GM10248 (cell line): ENCODE measurements around the gene PDLIM3.

Experiments
- CTCF ChIA-PET: fragments of 300-600 bp; sonication (Branson Sonifier 250); formaldehyde crosslinking; extraction: SDS; loops from one replicate; lab custom pipeline; 2021; ENCODE audit warnings: antibody characterized with exemption; lab: Yijun Ruan, JAX
- POLR2A ChIA-PET: fragments of 350-650 bp; sonication (Branson Sonifier 250); formaldehyde crosslinking; extraction: SDS; loops from one replicate; lab custom pipeline; 2020; ENCODE audit warnings: antibody characterized with exemption; lab: Yijun Ruan, JAX
- DNase-seq: peaks from one replicate; pipeline ENCODE4 v3.0.0; 2012; ENCODE audit errors: extremely low spot score
- CTCF ChIP-seq: IDR thresholded peaks from 2 replicates; pipeline ENCODE4 v1.5.1; 2012; ENCODE audit warnings: mild to moderate bottlenecking, low read depth; ENCODE audit errors: extremely low read depth, missing control alignments, control extremely low read depth

PDLIM3 gene

GRCh38 chr4:185548587-185548986 is 13.3 kb upstream of the PDLIM3 start:
- TF ChIP-seq CTCF: no peak
- DNase-seq: no peak
- ChIA-PET CTCF (no interaction called here), POLR2A (no interaction called here)

GRCh38 chr4:185546335-185546734 is 11.0 kb upstream of the PDLIM3 start:
- ChIA-PET CTCF (interaction anchor here (1.4 kb wide), 1 partner anchor 8 kb away, joined by 3 read pairs; no protein-coding TSS in a partner anchor), POLR2A (no interaction called here)
- no peak for TF ChIP-seq CTCF

GRCh38 chr4:185542626-185543315 is 7.5 kb upstream of the PDLIM3 start:
- no peak for DNase-seq
- no peak for TF ChIP-seq CTCF
- ChIA-PET CTCF (interaction anchor here (0.7 to 3.6 kb wide), 5 partner anchors 8 to 56 kb away, joined by 3 to 11 read pairs (median 7); partner anchors contain the start of gene PDLIM3), POLR2A (no interaction called here)

More at GRCh38 chr4:185546335-185546734, 11.0 kb upstream of the PDLIM3 start:
- no peak for DNase-seq

- no peak for TF ChIP-seq CTCF
- DNase-seq: no peak
- ChIA-PET POLR2A (no interaction called here), CTCF (interaction anchor here (1.6 to 3.6 kb wide), 2 partner anchors 10 to 14 kb away, joined by 7 to 11 read pairs; no protein-coding TSS in a partner anchor)
Measured at GRCh38 chr4:185541251-185541727, 6.0 kb upstream of the PDLIM3 start.

GRCh38 chr4:185540487-185541120 is 5.3 kb upstream of the PDLIM3 start:
- ChIA-PET POLR2A (no interaction called here), CTCF (interaction anchor here (3.6 kb wide), 1 partner anchor 11 kb away, joined by 11 read pairs; no protein-coding TSS in a partner anchor)
- no peak for TF ChIP-seq CTCF
- no peak for DNase-seq

GRCh38 chr4:185540040-185540439 is 4.7 kb upstream of the PDLIM3 start:
- POLR2A ChIA-PET: no interaction called here
- CTCF ChIA-PET: interaction anchor here (2.1 to 3.6 kb wide), 2 partner anchors 12 to 35 kb away, joined by 6 to 11 read pairs; no protein-coding TSS in a partner anchor
- DNase-seq: no peak
- no peak for TF ChIP-seq CTCF
